ENCODE measurements around the gene PDPK1.
"Not testable (repeated sequence)": the region's sequence is repeated elsewhere in the genome, so short reads cannot be mapped to it uniquely, and the experiment has no call there.

- not testable (repeated sequence) for TF ChIP-seq POLR2A (IDR thresholded peaks at IDR 0.05; ENCODE audit: low read length); GATA1 (IDR thresholded peaks at IDR 0.05; ENCODE audit: low read depth, low read length)
Measured at GRCh38 chr16:2627075-2627474, 89.3 kb downstream of the PDPK1 start.

All from erythroblast (primary cell).